GM03348 (cell line): ENCODE results near the gene L1CAM.
A peak's percentile ranks its signal among the peaks of the same experiment; 100 is the strongest.

Experiments
- DNase-seq: peaks from one replicate; pipeline ENCODE4 v3.0.0; 2012; ENCODE audit warnings: low spot score

Gene L1CAM, protein sequence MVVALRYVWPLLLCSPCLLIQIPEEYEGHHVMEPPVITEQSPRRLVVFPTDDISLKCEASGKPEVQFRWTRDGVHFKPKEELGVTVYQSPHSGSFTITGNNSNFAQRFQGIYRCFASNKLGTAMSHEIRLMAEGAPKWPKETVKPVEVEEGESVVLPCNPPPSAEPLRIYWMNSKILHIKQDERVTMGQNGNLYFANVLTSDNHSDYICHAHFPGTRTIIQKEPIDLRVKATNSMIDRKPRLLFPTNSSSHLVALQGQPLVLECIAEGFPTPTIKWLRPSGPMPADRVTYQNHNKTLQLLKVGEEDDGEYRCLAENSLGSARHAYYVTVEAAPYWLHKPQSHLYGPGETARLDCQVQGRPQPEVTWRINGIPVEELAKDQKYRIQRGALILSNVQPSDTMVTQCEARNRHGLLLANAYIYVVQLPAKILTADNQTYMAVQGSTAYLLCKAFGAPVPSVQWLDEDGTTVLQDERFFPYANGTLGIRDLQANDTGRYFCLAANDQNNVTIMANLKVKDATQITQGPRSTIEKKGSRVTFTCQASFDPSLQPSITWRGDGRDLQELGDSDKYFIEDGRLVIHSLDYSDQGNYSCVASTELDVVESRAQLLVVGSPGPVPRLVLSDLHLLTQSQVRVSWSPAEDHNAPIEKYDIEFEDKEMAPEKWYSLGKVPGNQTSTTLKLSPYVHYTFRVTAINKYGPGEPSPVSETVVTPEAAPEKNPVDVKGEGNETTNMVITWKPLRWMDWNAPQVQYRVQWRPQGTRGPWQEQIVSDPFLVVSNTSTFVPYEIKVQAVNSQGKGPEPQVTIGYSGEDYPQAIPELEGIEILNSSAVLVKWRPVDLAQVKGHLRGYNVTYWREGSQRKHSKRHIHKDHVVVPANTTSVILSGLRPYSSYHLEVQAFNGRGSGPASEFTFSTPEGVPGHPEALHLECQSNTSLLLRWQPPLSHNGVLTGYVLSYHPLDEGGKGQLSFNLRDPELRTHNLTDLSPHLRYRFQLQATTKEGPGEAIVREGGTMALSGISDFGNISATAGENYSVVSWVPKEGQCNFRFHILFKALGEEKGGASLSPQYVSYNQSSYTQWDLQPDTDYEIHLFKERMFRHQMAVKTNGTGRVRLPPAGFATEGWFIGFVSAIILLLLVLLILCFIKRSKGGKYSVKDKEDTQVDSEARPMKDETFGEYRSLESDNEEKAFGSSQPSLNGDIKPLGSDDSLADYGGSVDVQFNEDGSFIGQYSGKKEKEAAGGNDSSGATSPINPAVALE

DNA sequence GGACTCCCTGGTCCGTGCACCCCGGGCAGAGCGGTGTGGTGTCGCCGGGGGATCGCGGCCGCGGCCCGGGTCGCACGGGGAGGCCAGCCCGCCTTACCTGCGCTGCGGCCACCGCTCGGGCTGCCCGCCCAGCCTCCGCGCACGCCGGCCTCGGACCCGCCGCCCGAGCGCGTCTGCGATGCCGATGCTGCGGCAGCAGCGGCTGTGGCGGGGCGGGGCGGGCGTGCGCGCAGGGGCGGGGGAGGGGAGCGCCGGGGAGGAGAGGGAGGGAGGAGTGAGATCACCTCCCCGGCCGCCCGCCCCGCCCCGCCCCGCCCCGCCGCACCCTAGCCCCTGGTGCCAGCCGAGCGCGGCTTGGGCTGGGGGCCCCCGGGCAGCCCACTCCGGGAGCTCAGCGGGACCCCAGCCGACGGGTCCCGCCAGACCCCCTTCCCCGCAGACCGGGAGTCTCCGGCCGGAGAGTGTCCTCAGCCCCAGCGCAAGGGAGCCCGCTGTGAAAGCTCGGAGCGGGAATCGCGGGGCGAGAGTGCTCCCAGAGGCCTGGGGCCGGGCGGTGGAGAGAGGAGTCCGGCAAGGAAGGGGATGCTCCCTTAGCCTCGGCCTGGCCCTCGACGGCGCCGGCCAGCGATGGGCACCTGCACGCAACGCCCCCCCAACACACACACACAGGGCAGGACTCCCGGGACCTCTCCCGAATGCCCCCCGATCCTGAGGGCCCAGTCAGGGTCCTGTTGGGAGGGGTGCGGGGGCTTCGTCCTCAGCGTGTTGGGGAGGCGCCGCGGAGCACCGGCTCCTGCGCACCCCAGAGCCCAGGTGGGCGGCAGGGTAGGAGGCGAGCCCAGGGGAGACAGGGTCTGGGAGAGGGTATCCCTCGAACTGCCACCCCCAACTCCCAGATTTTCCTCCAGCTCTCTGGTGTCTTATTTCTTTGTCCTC is at the start of gene L1CAM:
Gene L1CAM (minus strand): TSS at position 206 of the 936 bp plus-strand sequence. CDS start 10,337 bp downstream, outside the sequence.
- DNase-seq = peak; percentile 32

DNA sequence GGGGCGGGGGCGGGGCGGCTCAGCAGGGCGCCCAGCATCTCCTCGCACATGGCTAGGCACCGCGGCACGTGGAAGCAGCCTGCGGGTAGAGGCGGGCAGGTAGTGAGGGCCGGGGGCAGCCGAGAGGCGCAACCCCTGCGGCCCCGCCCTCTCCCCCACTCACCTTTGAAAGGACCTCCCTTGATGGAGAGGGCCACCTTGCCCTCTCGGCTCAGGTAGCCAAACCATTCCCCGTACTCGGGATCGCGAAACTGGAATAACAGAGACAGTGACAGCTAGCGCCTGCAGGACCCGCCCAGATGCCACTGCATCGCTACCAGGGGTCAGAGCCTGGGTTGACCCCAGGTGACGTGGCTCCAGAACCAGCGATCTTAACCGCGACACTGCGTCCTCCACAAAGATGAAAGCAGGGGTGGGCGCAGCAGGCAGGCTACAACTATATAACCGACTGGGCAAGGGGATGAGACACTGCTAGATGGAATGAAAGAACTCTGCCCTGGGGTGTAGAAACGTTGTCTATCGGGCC is 49.4 kb upstream of the L1CAM start:
- DNase-seq = no peak

DNA sequence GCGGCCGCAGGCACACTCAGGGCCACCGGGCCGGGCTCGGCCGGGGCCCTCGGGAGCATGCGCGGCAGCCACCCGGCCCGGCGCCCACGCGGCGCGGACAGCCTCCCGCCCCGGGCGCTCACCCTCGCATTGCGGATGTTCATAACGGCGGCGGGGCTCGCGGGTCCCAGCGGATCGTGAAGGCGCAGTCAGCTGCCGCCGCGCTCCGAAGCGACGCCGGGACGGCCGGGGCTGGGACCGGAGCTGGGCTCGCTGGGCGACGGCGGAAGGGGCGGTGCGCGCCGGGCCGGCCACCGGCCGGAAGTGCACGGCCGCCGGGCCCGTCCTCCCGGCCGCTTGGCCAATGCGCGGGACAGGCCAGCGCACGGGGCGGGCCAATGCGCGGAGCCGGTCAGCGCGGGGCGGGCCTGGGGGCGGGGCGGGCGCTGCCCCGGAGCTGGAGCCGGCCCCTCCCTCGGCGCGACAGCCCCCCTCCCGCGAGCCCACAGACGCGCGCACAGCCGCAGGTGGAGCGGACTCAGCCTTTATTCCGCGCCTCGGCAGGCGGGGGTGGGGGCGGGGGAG is 48.9 kb upstream of the L1CAM start, which contains the start of gene NAA10:
Gene NAA10 (minus strand): TSS at position 276 of the 564 bp plus-strand sequence. CDS start 133 bp downstream, at position 143.
- peak; percentile 94 for DNase-seq

DNA sequence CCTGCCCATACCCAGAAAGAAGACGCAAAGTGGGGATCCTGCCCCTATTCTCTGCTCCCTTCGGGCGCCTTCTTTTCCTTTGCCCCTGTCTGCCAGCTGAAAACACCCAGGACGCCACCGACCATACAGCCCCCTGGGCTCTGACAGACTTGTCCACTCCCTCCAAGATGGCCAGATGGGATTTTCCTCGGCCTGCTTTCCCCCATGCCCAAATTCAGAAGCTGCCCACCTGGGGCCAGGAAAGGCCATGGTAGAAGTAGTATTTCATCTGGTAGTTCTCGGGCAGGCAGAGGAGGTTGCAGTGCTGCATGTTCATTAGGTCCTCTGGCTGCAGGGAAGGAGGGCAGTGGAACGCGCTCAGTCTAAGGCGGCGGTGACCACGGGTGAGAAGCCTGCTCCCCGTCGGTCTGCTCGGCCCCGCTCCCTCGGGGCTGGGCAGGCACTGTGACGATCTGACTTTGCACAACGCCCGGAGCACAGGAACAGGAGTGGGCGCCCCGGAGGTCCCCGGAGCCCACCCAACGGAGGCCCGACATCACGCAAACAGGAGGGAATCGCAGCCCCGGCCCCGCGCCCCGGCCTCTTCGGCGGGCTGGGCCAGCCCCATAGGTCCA is 48.3 kb upstream of the L1CAM start:
- DNase-seq = no peak

DNA sequence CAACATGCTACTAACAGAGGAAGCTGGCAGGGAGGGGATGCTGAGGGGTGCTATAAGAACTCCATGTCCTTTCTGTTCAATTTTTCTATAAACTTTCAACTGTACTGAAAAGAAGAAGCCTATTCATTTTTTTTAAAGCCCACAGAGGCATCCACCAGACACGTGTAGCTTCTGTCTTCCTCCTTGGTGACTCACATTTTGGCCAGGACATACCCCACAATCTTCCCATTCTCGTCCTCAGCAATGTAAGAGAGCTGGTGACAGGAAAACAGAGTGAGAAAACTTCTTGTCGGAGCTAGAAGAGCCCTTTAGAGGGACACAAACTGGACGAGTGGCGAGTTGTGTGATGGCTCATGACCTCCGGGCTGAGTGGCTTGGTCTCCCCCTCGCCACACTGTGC is 47.8 kb upstream of the L1CAM start:
- DNase-seq = peak; percentile 27

DNA sequence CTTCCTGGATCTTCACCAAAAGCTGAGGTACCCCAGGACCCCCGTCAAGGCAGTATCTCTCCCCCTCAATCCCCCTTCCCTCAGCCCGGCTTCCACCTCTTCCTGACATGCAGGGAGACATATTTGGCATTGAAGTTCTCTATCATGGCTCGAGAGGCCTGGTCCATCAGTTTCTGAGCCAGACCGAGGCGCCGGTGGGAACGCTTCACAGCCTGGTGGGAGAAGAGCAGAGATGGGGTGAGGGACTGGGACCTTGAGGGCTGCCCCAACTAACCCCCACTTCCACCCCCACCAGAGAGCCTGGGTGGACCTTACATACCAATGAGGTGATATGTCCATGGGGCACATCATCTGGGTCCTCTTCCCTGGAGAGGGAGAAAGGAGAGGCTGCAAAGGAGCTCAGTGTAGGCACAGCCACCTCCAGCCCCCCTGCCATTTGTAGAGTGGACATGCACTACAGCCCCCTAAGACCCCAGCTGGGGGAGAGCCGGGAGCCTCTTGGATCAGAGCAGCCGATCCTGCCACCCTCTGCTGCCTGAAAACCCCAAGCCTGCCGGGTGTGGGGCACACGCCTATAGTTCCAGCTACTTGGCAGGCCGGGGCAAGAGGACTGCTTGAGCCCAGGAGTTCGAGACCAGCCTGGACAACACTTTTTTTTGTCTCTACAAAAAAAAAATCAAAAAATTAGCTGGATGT is 46.4 kb upstream of the L1CAM start:
- DNase-seq = no peak

DNA sequence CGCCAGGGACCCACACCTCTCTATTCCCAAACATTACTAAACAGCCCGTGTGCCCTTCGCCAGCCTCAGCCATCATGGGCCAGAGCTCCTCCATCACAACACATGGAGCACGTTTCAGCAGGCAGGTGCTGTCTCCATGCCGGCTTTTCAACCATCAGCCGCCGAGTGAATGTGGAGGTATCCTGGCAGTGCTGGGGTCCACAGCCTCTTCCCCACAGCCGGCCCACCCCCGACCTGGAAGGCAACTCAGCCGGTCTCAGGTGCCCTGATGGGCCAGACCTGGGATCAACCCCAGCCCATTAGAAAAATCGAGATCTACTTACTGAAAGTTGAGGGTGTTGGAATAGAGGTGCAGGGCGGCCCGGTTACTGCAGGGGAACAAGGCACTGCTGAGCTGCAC is 45.8 kb upstream of the L1CAM start:
- DNase-seq = no peak

DNA sequence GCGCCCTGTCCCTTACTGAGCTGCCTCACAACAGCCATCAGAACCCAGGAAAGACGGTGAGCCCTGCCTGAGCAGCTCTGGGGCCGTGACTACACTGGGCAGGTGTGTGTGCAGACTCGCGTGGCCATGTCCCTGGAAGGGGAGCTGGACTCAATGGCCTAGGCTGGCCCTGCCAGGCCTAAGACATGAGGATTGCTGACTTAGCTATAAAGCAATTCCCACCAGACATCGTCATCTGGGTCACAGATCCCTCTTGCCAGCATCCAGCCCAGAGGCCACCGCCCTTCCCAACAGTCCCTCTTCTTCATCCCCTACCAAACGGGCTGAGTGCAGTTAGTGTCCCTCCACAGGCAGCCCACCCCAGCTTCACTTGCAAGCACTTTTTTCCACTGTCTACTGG is 45.2 kb upstream of the L1CAM start:
- DNase-seq = no peak

DNA sequence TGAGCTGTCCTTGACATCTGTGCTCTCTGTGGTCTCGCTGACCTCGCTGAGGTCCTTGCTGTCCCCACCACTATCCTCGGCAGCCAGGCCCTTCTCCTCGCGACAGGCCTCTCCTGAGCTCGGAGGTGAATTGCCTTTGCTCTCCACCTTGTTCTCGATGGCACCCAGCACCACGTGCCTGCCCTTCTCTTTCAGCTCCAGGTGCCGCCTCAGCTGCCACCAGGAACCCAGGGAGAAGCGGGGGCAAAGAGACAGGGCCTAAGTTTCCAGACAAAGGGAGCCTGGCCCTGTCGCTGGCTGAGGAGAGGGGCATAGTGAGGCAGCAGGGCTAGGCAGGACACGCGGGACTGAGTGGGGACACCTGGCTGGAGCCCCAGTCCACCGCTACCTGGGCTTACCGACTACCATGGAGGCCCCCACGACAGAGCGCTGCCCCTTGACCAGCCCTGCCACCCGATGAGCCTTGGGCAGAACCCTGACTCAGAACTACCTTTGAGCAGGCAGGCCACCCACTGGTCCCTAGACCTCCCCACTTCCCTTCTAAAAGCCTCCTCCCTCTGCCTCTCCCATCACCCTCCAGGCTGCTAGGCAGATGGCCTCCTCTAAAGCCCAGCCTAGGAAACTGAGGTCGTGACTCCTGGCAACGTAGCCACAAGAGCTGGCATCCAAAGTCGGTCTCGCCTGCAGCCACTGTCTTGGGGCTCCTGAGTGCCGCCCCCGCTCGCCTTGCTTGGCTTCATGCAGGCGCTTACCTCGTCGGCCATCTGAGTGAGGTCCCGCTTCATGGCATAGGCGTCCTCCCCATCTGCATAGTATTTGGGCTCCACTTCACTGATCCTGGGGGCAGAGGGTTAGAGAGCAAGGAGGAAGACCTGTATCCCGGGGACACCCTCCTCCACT is 44.3 kb upstream of the L1CAM start:
- DNase-seq = no peak

DNA sequence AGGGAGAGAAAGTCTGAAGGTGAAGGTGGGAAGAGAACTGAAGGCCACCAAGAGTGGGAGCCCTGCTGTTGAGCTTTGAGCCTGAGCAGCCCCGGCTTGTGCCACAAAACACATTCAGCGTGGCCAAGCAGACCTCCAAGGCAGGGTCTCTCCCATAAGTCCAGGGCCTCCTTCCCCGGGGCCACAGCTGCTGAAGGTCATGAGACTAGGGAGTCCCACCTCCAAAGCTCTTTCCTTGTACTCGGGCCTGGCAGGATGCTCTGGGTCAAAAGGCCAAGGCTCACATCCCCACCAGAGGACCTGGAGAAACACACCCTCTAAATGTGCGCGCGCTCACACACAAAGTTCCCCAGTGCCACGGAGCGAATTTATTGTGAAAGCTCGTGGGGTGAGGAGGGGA is 43.6 kb upstream of the L1CAM start:
- no peak for DNase-seq

DNA sequence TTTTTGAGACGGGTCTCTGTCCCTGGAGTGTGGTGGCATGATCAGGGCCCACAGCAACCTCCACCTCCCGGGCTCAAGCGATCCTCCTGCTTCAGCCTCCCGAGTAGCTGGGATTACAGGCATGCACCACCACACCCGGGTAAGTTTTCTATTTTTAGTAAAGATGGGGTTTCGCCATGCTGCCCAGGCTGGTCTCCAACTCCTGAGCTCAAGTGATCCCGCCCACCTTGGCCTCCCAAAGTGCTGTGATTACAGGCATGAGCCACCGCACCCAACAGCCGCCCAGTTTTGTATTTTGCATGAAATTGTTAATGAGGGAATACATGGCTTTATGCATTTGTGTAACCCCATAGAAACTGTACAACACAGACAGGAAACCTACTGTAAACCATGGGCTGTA is 42.9 kb upstream of the L1CAM start:
- DNase-seq = no peak

DNA sequence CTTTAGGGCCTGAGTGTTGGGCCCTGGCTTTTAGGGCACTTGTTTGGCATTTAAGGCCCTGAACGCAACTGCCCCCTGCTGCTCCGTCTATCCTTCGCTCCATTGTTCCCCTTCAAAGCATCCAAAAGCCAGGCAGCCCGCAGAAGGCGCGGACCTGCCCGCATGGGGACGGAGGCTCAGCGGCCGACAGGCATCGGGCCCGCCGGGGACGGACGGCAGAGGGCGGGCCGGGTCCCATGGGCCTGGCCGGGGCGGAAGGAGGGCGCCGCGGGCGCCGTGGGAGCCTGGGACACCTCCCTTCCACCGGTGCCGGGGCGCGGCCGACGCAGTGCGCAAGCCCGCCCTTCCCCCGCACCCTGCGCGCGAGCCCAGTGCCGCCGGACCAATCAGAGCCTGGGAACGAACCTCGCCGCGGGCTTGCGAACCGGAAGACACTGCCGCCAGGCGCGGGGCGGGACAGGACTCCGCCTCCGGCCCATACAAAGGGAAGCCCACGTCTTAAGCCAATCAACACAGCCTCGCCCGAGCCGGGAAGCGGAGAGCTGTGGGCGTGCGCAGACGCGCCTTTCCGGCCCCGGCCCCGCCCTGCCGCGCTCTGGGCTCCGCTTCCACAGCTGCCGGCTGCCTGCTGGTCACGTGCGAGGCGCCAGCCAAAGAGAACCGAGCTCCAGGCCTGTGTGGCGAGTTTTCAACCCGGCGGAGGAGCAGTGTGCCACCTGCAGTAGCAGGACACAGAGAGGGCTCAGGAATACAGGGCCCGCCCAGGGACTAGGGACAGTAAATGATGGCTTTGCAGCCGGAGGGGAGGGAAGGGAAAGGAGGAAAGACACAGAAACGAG is 42.2 kb upstream of the L1CAM start:
- DNase-seq = peak; percentile 95

DNA sequence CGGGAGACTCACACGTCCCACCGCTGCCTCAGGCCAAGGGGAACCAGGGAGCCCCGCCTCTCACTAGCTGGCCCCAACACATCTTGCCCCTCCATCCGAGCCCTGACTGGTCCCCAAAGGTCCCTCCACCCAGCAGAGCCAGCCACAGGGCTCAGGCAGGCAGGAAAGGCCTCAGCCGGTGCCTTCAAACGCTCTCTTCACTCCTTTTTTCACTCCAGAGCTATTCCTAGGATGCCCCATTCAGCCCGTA is 41.6 kb upstream of the L1CAM start:
- DNase-seq = peak; percentile 14

DNA sequence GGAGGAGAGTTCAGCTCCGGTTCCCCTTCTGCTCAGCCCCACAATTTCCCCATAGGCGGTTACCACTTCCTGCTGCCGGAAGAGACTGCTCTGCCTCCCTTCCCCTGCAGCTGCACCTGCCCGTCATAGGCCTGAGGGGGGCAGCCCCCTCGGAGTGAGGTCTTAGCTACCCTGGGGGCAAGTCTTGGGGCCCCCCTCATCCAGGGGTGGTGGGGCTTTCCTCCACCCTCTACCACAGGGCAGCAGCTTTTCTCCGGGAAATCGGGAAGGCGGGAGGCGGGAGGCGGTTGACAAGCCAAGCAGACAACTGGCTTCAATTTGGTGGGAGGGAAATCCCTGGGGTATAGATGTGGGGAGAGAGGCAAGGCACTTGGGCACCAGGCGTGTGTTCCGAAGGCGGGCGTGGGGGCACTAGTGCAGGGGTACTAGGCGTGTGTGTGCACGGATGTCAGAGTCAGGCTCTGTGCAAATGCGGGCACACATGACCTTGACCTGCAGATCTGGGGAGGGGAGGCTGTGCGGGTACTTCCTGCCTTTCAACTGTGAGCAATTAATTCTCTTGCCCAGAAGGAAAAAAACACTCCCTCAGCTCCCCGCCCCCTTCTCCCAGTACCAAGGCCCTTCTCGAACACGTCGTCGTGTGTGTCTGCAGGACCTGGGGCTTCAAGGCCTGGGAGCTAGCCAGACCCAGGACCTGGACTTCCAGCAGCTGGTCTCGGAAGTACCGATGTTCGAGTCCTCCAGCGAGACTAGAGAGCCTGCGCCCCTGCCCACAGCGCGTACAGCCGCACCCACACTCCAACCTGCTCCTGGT is 41.1 kb upstream of the L1CAM start:
- peak; percentile 20 for DNase-seq

DNA sequence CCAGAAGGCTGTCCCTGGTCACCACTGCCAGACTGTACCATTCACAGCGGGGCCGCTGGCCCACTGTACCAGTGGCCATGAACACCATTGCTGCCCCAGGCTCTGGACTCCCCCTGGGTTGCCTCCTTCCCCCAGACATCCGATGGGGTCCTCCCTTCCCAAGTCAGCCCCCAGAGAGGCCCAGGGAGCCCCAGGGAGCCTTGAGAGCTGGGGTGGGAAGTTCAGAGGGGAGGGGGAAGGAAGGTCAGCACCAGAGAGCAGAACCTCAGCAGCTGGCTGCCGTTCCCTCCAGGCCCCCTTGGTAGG is 40.5 kb upstream of the L1CAM start:
- no peak for DNase-seq

DNA sequence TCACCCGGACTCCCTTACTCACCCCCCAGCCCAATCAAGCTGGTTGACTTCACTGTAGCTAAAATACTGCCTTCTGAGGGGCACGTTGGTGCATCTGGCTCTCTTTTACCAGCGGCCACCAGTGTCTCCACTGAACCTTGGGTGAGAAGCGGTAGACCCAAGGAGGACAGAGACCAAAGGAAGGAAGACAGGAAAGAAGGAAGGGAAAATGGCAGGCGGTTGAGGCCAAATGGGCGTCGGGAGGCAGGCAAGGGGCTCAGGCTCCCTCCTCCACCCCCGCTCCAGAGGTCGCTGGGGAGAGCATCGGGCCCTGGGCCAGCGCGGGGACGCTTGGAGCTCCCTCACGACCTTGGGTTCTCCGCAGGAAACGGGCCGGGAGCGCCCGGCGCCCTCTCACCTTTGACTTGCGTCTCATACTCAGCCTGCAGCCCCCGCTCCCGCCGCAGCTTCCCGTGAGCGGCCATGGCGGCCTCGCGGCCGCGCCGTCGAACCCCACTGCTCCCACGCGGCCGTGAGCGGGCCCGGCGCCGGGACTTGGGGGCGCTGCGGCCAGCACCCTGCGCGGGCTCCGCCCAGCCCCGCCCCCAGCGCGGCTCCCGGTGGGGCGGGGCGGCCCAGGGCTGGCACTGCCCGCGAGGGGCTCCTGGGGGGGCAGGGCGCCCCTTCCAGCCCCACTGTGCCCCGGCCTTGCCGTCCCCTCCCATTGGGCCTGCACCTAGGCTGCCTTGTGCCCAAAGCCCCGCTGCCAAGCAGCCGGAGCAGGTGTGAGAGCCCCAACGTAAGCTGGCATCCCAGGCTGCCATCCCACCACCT is 40.0 kb upstream of the L1CAM start, which contains the start of gene ARHGAP4:
Gene ARHGAP4 (minus strand): TSS at position 526 of the 813 bp plus-strand sequence. CDS start 62 bp downstream, at position 464.
- no peak for DNase-seq
